HG03175 (cell line): ENCODE measurements around the gene DTNBP1.

Experiments used
- ATAC-seq: cut with Tn5 transposase; IDR thresholded peaks from one replicate; pipeline ENCODE4 v1.9.1; 2021; ENCODE audit warnings: mild to moderate bottlenecking, moderate library complexity; ENCODE audit not compliant: unreplicated experiment

Gene DTNBP1

GRCh38 chr6:15536198-15536955 lies 126.5 kb downstream of the DTNBP1 start:
- ATAC-seq: no peak

- ATAC-seq: no peak
These were observed 127.2 kb downstream of the DTNBP1 start for GRCh38 chr6:15535495-15536197.

GRCh38 chr6:15534974-15535373 lies 127.9 kb downstream of the DTNBP1 start:
- no peak for ATAC-seq

GRCh38 chr6:15533379-15534026 lies 129.3 kb downstream of the DTNBP1 start:
- no peak for ATAC-seq

- ATAC-seq: no peak
These were observed 130.9 kb downstream of the DTNBP1 start for GRCh38 chr6:15531973-15532372.

- no peak for ATAC-seq
These were observed 132.4 kb downstream of the DTNBP1 start for GRCh38 chr6:15530411-15530810.

- ATAC-seq: no peak
These were observed 134.0 kb downstream of the DTNBP1 start for GRCh38 chr6:15528870-15529269.

- no peak for ATAC-seq
These were observed 134.8 kb downstream of the DTNBP1 start for GRCh38 chr6:15527838-15528617.

- peak; percentile 80 for ATAC-seq
These were observed 136.6 kb downstream of the DTNBP1 start for GRCh38 chr6:15526212-15526701.

- no peak for ATAC-seq
These were observed 137.9 kb downstream of the DTNBP1 start for GRCh38 chr6:15524861-15525401.

GRCh38 chr6:15523679-15524630 lies 138.9 kb downstream of the DTNBP1 start:
- no peak for ATAC-seq

GRCh38 chr6:15522856-15523529 lies 139.8 kb downstream of the DTNBP1 start:
- ATAC-seq: no peak

- ATAC-seq: no peak
These were observed 140.4 kb downstream of the DTNBP1 start for GRCh38 chr6:15522427-15522826.

GRCh38 chr6:15522026-15522425 lies 140.8 kb downstream of the DTNBP1 start:
- no peak for ATAC-seq

GRCh38 chr6:15521582-15521981 lies 141.2 kb downstream of the DTNBP1 start:
- ATAC-seq: no peak

GRCh38 chr6:15520626-15521203 lies 142.1 kb downstream of the DTNBP1 start:
- ATAC-seq: no peak

- no peak for ATAC-seq
These were observed 143.1 kb downstream of the DTNBP1 start for GRCh38 chr6:15519681-15520080.

GRCh38 chr6:15518878-15519277 lies 143.9 kb downstream of the DTNBP1 start:
- no peak for ATAC-seq

- no peak for ATAC-seq
These were observed 144.8 kb downstream of the DTNBP1 start for GRCh38 chr6:15518057-15518456.
